OCI-LY7 (cell line): ENCODE data around the gene PLD6. TPM values are rescaled to one million over a fixed set of nuclear protein-coding genes. Genes with fewer than 3 reads are reported as not detected.

Experiments
- BruUV-seq: library from RNA; stranded (reverse); fragments of 400-500 nt; replicated peaks from 2 replicates; lab custom pipeline; 2021; lab: Mats Ljungman, UMichigan
- CTCF ChIA-PET: fragments of 300-600 bp; sonication (Branson Sonifier 250); formaldehyde crosslinking; loops from one replicate; lab custom pipeline; 2022; ENCODE audit warnings: antibody characterized with exemption; ENCODE audit not compliant: unreplicated experiment; lab: Charles Lee
- POLR2A ChIA-PET: fragments of 300-600 bp; sonication (Branson Sonifier 250); formaldehyde crosslinking; loops from one replicate; lab custom pipeline; 2022; ENCODE audit warnings: antibody characterized with exemption; lab: Charles Lee
- DNase-seq: peaks from one replicate; pipeline ENCODE4 v3.0.0-alpha.2; 2015; ENCODE audit warnings: low spot score
- H2AFZ ChIP-seq: fragments of 200-600 bp; sonication (generic), shearing (Covaris generic); 2 replicates; pipeline ENCODE4 v1.6.1; 2014; ENCODE audit warnings: mild to moderate bottlenecking, antibody characterized with exemption, low read length, moderate library complexity
- H3K27ac ChIP-seq: fragments of 200-600 bp; sonication (generic); 2 replicates; pipeline ENCODE4 v1.5.1; 2014; ENCODE audit warnings: mixed run types, low read depth, mild to moderate bottlenecking, moderate library complexity, low read length, inconsistent platforms; ENCODE audit not compliant: poor library complexity, severe bottlenecking
- H3K36me3 ChIP-seq: fragments of 200-600 bp; sonication (generic); 2 replicates; pipeline ENCODE4 v1.6.1; 2014; ENCODE audit warnings: mild to moderate bottlenecking, antibody characterized with exemption, low read length, moderate library complexity, mixed read lengths; ENCODE audit not compliant: insufficient read depth
- H3K4me1 ChIP-seq: fragments of 200-600 bp; sonication (generic); 2 replicates; pipeline ENCODE4 v1.5.1; 2014; ENCODE audit warnings: mild to moderate bottlenecking, low read length; ENCODE audit not compliant: insufficient read depth, poor library complexity, severe bottlenecking
- H3K4me2 ChIP-seq: fragments of 200-600 bp; sonication (generic); 2 replicates; pipeline ENCODE4 v1.6.1; 2014; ENCODE audit warnings: mild to moderate bottlenecking, low read length
- H3K4me3 ChIP-seq: fragments of 200-600 bp; sonication (generic); 2 replicates; pipeline ENCODE4 v1.5.1; 2014; ENCODE audit warnings: mild to moderate bottlenecking, low read depth, low read length; ENCODE audit not compliant: poor library complexity, severe bottlenecking
- H3K79me2 ChIP-seq: fragments of 200-600 bp; sonication (generic); 2 replicates; pipeline ENCODE4 v1.6.1; 2016; ENCODE audit warnings: low read depth, mild to moderate bottlenecking, low read length, moderate library complexity, mixed read lengths; ENCODE audit not compliant: insufficient read depth
- H3K9me2 ChIP-seq: fragments of 200-600 bp; sonication (generic); 2 replicates; pipeline ENCODE4 v1.6.1; 2016; ENCODE audit warnings: mild to moderate bottlenecking, low read length, mixed read lengths; ENCODE audit not compliant: insufficient read depth
- H3K9me3 ChIP-seq: fragments of 200-600 bp; sonication (generic); 2 replicates; pipeline ENCODE4 v1.6.1; 2014; ENCODE audit warnings: mild to moderate bottlenecking, mixed run types, low read length, mixed read lengths
- H4K20me1 ChIP-seq: fragments of 200-600 bp; sonication (generic); 2 replicates; pipeline ENCODE4 v1.6.1; 2014; ENCODE audit warnings: mild to moderate bottlenecking, antibody characterized with exemption, low read length, moderate library complexity, mixed read lengths; ENCODE audit not compliant: insufficient read depth
- EZH2phosphoT487 ChIP-seq: fragments of 200-600 bp; sonication (generic); IDR thresholded peaks from 2 replicates; pipeline ENCODE4 v1.6.1; 2018; ENCODE audit warnings: low read depth, borderline replicate concordance, mild to moderate bottlenecking, mixed run types, antibody characterized with exemption, low read length, moderate library complexity, mixed read lengths
- intact Hi-C: fragments of 100-400 bp; cut with micrococcal nuclease; formaldehyde crosslinking; loops from one replicate; pipeline ENCODE4 v1.10.0; 2022; ENCODE audit not compliant: unreplicated experiment
- total RNA-seq, 2 experiments: library from RNA; depleted of rRNA in 1 of 2; stranded (reverse); fragments of >200 nt in 1 of 2; shearing (Covaris generic) in 1 of 2; gene quantifications; 2 replicates each; pipeline ENCODE4 v1.2.3, GENCODE V29; 2014 to 2022
- TF ChIP-seq, protein P1 (sequence below): fragments of 200-600 bp; sonication (generic); conservative IDR thresholded peaks from 2 replicates; pipeline ENCODE4 v1.5.1; 2014; ENCODE audit warnings: mild to moderate bottlenecking, antibody characterized with exemption, low read length, moderate library complexity, mixed read lengths

PLD6 gene
- total RNA-seq, 2 experiments from 2014 or later: not detected

DNA sequence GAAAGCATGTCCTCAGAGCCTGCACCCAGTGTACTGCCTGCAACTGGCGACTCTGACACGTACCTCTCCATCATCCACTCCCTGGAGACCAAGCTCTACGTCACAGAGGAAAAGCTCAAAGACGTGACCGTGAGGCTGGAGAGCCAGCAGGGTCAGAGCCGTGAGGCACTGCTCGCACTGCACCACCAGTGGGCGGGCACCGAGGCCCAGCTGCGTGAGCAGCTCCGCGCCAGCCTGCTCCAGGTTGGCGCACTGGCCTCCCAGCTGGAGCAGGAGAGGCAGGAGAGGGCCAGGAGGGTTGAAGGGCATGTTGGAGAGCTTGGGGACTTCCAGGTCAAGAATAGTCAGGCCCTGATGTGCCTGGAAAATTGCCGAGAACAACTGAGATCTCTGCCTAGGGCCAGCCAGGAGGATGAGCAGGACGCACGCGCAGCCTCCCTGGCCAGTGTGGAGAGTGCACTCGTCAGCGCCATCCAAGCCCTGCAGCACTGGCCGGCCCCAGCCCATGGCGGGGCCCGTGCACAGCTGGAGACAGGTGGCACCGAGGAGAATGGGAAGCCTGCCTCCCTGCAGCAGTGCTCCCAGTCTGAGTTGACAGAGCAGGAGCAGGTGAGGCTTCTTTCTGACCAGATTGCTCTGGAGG lies 40.3 kb downstream of the PLD6 start:
- Histone ChIP-seq H3K9me2 (no peaks in the 10 kb centered on the region), H3K27ac (no peak overlapping the region), H2AFZ (no peak overlapping the region), H3K36me3 (peaks cover 12% of the 10 kb centered on the region; the same call in 1 of the 2 replicates), H3K4me3 (no peak overlapping the region), H3K4me2 (no peak overlapping the region), H3K79me2 (no peaks in the 10 kb centered on the region), H3K9me3 (no peaks in the 10 kb centered on the region), H4K20me1 (no peaks in the 10 kb centered on the region), H3K4me1 (no peaks in the 10 kb centered on the region)
- ChIA-PET CTCF (no interaction called here), POLR2A (no interaction called here)
- intact Hi-C loops: no loop called here
- no TSS peak for BruUV-seq
- TF ChIP-seq, protein P1, sequence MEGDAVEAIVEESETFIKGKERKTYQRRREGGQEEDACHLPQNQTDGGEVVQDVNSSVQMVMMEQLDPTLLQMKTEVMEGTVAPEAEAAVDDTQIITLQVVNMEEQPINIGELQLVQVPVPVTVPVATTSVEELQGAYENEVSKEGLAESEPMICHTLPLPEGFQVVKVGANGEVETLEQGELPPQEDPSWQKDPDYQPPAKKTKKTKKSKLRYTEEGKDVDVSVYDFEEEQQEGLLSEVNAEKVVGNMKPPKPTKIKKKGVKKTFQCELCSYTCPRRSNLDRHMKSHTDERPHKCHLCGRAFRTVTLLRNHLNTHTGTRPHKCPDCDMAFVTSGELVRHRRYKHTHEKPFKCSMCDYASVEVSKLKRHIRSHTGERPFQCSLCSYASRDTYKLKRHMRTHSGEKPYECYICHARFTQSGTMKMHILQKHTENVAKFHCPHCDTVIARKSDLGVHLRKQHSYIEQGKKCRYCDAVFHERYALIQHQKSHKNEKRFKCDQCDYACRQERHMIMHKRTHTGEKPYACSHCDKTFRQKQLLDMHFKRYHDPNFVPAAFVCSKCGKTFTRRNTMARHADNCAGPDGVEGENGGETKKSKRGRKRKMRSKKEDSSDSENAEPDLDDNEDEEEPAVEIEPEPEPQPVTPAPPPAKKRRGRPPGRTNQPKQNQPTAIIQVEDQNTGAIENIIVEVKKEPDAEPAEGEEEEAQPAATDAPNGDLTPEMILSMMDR: no peak
- no peak for TF ChIP-seq EZH2phosphoT487
- no peak for DNase-seq

DNA sequence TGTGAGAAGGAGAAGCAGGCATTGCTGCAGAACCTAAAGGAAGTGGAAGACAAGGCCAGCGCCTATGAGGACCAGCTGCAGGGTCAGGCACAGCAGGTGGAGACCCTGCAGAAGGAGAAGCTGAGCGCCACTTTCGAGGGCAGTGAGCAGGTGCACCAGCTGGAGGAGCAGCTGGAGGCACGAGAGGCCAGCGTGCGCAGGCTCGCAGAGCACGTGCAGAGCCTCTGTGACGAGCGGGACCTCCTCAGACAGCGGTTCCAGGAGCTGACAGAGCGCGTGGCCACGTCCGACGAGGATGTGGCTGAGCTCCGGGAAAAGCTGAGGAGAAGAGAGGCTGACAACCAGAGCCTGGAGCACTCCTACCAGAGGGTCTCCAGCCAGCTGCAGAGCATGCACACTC lies 41.5 kb downstream of the PLD6 start:
- Histone ChIP-seq H3K79me2 (no peaks in the 10 kb centered on the region), H3K36me3 (peaks cover 12% of the 10 kb centered on the region; the same call in 1 of the 2 replicates), H3K4me2 (no peak overlapping the region), H2AFZ (no peak overlapping the region), H3K9me2 (no peaks in the 10 kb centered on the region), H4K20me1 (no peaks in the 10 kb centered on the region), H3K4me1 (no peaks in the 10 kb centered on the region), H3K27ac (no peak overlapping the region), H3K4me3 (no peak overlapping the region), H3K9me3 (no peaks in the 10 kb centered on the region)
- no peak for DNase-seq
- no TSS peak for BruUV-seq
- ChIA-PET POLR2A (no interaction called here), CTCF (no interaction called here)
- no peak for TF ChIP-seq EZH2phosphoT487
- TF ChIP-seq, protein P1: no peak
- intact Hi-C loops: no loop called here

DNA sequence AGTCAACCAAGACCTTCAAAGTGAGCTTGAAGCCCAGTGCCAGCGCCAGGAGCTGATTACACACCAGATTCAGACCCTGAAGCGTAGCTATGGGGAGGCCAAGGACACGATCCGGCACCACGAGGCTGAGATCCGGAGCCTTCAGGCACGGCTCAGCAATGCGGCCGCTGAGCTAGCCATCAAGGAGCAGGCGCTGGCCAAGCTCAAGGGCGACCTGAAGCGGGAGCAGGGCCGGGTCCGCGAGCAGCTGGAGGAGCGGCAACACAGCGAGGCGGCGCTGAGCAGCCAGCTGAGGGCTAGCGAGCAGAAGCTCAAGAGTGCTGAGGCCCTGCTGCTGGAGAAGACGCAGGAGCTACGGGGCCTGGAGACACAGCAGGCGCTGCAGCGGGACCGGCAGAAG lies 42.0 kb downstream of the PLD6 start:
- intact Hi-C loops: no loop called here
- Histone ChIP-seq H3K36me3 (peaks cover 12% of the 10 kb centered on the region; the same call in 1 of the 2 replicates), H3K27ac (no peak overlapping the region), H2AFZ (no peak overlapping the region), H3K4me3 (no peak overlapping the region), H3K4me1 (no peaks in the 10 kb centered on the region), H3K9me2 (no peaks in the 10 kb centered on the region), H4K20me1 (no peaks in the 10 kb centered on the region), H3K79me2 (no peaks in the 10 kb centered on the region), H3K9me3 (no peaks in the 10 kb centered on the region), H3K4me2 (no peak overlapping the region)
- ChIA-PET POLR2A (interaction anchor here (0.6 kb wide), 1 partner anchor 348 kb away, joined by 3 read pairs; no protein-coding TSS in a partner anchor), CTCF (no interaction called here)
- TF ChIP-seq, protein P1: no peak
- no peak for TF ChIP-seq EZH2phosphoT487
- no TSS peak for BruUV-seq
- DNase-seq: no peak
